Transverse colon (tissue), 4 donors: ENCODE results near the gene KRTAP1-3.
"Not testable (repeated sequence)": the region's sequence is repeated elsewhere in the genome, so short reads cannot be mapped to it uniquely, and the experiment has no call there.

Experiments used
- CTCF ChIP-seq, 5 experiments: fragments of 200-600 bp in 3 of 5; fragments of 450-650 bp in 2 of 5; sonication (generic) in 3 of 5; IDR thresholded peaks; 1 replicate in 2 of 5; 2 replicates in 3 of 5; pipeline ENCODE4 v1.5.1; 2016 to 2017; ENCODE audit warnings: antibody characterized with exemption in 5 of 5, inconsistent platforms in 3 of 5, mild to moderate bottlenecking in 2 of 5, moderate library complexity in 1 of 5
- EP300 ChIP-seq: sonication (generic); formaldehyde crosslinking; IDR thresholded peaks from one replicate; pipeline ENCODE4 v1.6.1; 2017; ENCODE audit warnings: antibody characterized with exemption, low read depth
- POLR2A ChIP-seq: fragments of 450-650 bp; IDR thresholded peaks from one replicate; pipeline ENCODE4 v1.6.1; 2016; ENCODE audit warnings: antibody characterized with exemption, mild to moderate bottlenecking, moderate library complexity
- POLR2AphosphoS5 ChIP-seq, 3 donors: sonication (generic); formaldehyde crosslinking; IDR thresholded peaks; one replicate each; pipeline ENCODE4 v1.6.1; 2016; ENCODE audit warnings: antibody characterized with exemption in 3 of 3

DNA sequence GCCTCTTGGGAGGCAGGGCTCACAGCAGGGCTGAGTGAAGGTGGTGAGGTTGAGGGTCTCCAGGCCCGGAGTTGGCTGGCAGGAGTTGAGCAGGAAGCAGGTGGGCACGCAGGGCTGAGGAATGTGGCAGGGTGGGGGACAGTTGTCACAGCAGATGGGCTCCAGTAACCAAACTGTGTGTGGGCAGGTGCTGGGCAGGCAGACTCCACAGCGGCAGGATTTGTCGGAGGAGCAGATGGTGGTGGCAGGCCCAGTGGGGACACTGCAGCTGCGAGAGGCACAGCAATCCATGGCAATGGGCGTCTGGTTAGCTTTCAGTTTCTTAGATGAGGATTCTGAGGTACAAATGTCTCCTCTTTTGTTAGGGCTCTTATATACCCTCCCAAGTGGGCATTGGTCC lies 35.1 kb downstream of the KRTAP1-3 start, which contains the start of gene KRTAP3-2:
- TF ChIP-seq POLR2AphosphoS5 (IDR thresholded peaks at IDR 0.05); EP300; CTCF (IDR thresholded peaks at IDR 0.05); POLR2A: not testable (repeated sequence)
